ENCODE measurements around the gene SFTPD. TPM values are rescaled to one million over a fixed set of nuclear protein-coding genes. Genes with fewer than 3 reads are reported as not detected.
"Not testable (repeated sequence)": the region's sequence is repeated elsewhere in the genome, so short reads cannot be mapped to it uniquely, and the experiment has no call there.

SFTPD gene
- total RNA-seq, 1 donor from 2014 or later, result 1.6 TPM

DNA sequence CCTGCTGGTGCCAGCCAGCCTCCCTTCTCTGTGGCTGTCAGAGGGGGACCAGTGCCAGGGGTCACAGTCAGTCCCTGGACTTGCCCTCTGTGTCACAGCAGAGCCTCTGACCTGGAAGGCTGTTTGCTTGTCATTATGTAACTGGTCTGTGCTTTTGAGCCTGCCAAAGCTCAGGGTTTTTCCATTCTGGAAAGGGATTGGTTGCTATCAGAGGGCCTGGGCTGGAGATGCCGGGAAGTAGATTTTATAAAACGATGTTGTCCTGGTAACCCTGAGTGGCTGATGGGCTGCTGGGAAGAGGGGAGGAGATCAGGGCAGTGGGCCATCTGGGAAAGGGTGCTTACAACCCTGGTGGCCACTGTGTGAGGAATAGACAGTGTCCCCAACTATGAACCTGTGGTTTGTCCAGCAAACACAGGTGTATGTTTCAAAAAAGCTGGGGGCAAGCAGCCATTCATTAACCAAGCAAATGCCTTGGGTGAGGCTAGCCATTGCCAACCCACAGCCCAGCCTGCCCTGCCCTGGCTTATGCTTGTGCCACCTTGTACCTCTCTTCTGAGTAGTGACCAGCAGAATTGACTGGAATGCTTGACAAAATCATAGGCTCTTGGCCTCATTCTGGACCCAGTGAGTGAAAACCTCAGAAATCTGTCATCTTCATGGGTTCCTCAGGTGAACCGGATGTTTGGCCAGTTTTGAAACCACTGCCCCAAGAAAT is 21.6 kb downstream of the SFTPD start:
- Mint-ChIP-seq H3K36me3 (ENCODE audit: low read depth) (peaks cover 4% of the 10 kb centered on the region), H3K27me3 (ENCODE audit: low read depth) (peaks cover 16% of the 10 kb centered on the region), H3K4me1 (ENCODE audit: low read depth) (no peaks in the 10 kb centered on the region), H3K27ac (ENCODE audit: unreplicated experiment) (no peak overlapping the region), H3K4me3 (ENCODE audit: unreplicated experiment) (no peak overlapping the region), H3K9me3 (ENCODE audit: low read depth) (no peaks in the 10 kb centered on the region)
- TF ChIP-seq, protein P1, sequence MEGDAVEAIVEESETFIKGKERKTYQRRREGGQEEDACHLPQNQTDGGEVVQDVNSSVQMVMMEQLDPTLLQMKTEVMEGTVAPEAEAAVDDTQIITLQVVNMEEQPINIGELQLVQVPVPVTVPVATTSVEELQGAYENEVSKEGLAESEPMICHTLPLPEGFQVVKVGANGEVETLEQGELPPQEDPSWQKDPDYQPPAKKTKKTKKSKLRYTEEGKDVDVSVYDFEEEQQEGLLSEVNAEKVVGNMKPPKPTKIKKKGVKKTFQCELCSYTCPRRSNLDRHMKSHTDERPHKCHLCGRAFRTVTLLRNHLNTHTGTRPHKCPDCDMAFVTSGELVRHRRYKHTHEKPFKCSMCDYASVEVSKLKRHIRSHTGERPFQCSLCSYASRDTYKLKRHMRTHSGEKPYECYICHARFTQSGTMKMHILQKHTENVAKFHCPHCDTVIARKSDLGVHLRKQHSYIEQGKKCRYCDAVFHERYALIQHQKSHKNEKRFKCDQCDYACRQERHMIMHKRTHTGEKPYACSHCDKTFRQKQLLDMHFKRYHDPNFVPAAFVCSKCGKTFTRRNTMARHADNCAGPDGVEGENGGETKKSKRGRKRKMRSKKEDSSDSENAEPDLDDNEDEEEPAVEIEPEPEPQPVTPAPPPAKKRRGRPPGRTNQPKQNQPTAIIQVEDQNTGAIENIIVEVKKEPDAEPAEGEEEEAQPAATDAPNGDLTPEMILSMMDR (IDR thresholded peaks at IDR 0.05), result no peak
- DNase-seq (ENCODE audit: low spot score), result no peak

DNA sequence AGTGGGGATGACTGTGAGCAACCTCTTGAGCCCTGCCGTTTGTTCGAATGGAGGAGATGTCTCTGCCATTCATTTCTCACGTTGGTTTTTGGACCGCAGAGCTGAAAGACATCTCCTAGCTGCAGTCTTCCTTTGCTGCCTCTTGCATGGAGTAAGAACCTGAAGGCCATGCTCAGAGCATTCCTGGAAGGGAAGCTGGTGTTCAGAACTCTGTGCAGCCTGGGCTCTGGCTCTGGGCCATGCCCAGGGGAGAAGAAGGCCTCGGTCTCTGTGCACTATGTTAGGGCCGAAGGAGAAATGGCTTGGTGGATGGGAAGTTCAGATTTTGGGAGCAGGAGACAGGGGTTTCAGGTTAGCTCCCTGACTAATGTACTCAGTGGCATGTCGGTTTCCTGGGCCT is 22.9 kb downstream of the SFTPD start:
- no peak overlapping the region for H3K4me3 Mint-ChIP-seq (ENCODE audit: unreplicated experiment)
- no peak overlapping the region for H3K27ac Mint-ChIP-seq (ENCODE audit: unreplicated experiment)
- H3K9me3 Mint-ChIP-seq (ENCODE audit: low read depth), result no peaks in the 10 kb centered on the region
- TF ChIP-seq, protein P1 (IDR thresholded peaks at IDR 0.05), result no peak
- DNase-seq (ENCODE audit: low spot score), result no peak
- peaks cover 7% of the 10 kb centered on the region for H3K36me3 Mint-ChIP-seq (ENCODE audit: low read depth)
- peaks cover 15% of the 10 kb centered on the region for H3K27me3 Mint-ChIP-seq (ENCODE audit: low read depth)
- H3K4me1 Mint-ChIP-seq (ENCODE audit: low read depth), result no peaks in the 10 kb centered on the region

DNA sequence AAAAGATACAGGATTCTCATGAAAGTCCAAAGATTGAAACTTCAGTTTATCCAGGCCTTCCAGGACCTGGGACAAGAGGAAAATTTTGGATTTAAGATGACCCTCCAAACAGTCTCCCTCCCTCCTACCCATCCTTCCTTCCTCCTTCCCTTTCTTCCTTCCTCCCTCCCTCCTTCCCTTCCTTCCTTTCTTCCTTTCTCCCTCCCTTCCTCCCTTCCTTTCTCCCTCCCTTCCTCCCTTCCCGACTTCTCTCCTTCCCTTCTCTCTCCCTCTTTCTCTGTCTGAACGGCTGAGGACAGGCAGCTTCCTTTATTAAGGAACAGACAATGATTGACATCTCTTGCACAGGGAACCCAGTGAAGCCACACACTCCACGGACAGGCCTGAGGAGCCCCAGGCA is 23.3 kb downstream of the SFTPD start:
- DNase-seq (ENCODE audit: low spot score), result no peak
- Mint-ChIP-seq H3K36me3 (ENCODE audit: low read depth) (peaks cover 7% of the 10 kb centered on the region), H3K4me3 (ENCODE audit: unreplicated experiment) (no peak overlapping the region), H3K4me1 (ENCODE audit: low read depth) (no peaks in the 10 kb centered on the region), H3K9me3 (ENCODE audit: low read depth) (no peaks in the 10 kb centered on the region), H3K27me3 (ENCODE audit: low read depth) (peaks cover 12% of the 10 kb centered on the region), H3K27ac (ENCODE audit: unreplicated experiment) (no peak overlapping the region)
- TF ChIP-seq, protein P1 (IDR thresholded peaks at IDR 0.05), result no peak

DNA sequence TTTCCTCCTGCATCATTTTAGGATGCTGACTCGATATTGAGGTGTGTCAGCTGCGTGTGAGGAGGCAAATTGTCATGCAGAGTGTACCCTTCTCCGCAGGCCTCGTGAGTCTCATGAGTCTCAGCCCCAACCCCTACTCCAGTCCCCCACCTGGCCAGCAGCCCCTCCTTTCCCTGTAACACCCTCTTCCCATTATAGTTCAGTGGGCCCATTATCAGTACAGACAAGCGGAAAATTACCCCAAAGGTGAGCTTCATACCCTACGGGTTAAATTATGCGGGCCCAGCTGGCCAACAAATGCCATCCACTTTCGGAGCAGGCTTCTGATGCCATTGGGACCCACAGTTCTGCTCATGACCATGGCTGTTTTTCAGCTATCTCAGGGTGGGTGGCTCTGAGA is 25.2 kb downstream of the SFTPD start:
- DNase-seq (ENCODE audit: low spot score), result no peak
- Mint-ChIP-seq H3K4me1 (ENCODE audit: low read depth) (no peaks in the 10 kb centered on the region), H3K9me3 (ENCODE audit: low read depth) (no peaks in the 10 kb centered on the region), H3K27ac (ENCODE audit: unreplicated experiment) (no peak overlapping the region), H3K4me3 (ENCODE audit: unreplicated experiment) (no peak overlapping the region), H3K36me3 (ENCODE audit: low read depth) (peaks cover 8% of the 10 kb centered on the region), H3K27me3 (ENCODE audit: low read depth) (no peaks in the 10 kb centered on the region)
- TF ChIP-seq, protein P1 (IDR thresholded peaks at IDR 0.05), result no peak

DNA sequence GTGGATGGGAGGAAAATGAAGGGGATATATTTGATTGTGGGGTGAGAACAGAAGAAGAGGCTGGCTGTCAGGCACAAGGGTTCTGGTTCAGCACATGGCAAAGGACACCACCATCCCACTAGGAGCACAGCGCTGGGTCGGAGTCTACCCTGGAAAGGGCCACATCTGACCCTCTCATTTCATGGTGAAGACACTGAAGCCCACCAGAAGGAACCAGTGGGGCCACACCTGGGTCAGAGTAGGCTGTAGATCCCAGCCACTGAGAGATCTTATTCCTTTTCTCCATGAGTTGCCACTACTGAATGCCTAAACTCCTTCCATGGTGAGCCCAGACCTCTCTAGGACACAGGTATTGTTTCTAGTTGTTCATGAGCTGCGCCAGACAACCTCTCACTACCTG is 25.8 kb downstream of the SFTPD start:
- H3K27me3 Mint-ChIP-seq (ENCODE audit: low read depth), result no peaks in the 10 kb centered on the region
- peaks cover 8% of the 10 kb centered on the region for H3K36me3 Mint-ChIP-seq (ENCODE audit: low read depth)
- H3K4me3 Mint-ChIP-seq (ENCODE audit: unreplicated experiment), result no peak overlapping the region
- H3K4me1 Mint-ChIP-seq (ENCODE audit: low read depth), result no peaks in the 10 kb centered on the region
- H3K27ac Mint-ChIP-seq (ENCODE audit: unreplicated experiment), result no peak overlapping the region
- TF ChIP-seq, protein P1 (IDR thresholded peaks at IDR 0.05), result no peak
- no peak for DNase-seq (ENCODE audit: low spot score)
- H3K9me3 Mint-ChIP-seq (ENCODE audit: low read depth), result no peaks in the 10 kb centered on the region

DNA sequence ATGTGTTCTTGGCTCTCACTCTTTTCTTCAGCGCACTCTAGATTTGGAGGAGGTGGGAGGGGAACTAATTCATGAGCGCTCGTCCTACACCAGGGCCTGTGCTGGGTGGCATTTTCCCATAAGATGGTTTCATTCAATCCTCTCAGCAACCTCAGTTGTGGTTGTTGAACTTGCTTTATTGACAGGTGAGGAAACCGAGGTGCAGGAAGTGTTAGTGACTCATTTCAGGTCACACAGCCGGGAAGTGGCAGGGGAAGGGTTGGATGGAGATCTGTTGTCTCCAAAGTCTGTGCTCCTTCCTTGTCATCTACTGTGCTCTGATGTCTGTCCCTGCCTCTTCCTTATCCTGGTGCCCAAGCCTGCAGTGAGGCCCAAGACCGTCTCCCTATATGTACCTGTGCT is 26.9 kb downstream of the SFTPD start:
- H3K4me3 Mint-ChIP-seq (ENCODE audit: unreplicated experiment); DNase-seq (ENCODE audit: low spot score); H3K9me3 Mint-ChIP-seq (ENCODE audit: low read depth); H3K27me3 Mint-ChIP-seq (ENCODE audit: low read depth); H3K36me3 Mint-ChIP-seq (ENCODE audit: low read depth); H3K27ac Mint-ChIP-seq (ENCODE audit: unreplicated experiment); H3K4me1 Mint-ChIP-seq (ENCODE audit: low read depth): not testable (repeated sequence)

DNA sequence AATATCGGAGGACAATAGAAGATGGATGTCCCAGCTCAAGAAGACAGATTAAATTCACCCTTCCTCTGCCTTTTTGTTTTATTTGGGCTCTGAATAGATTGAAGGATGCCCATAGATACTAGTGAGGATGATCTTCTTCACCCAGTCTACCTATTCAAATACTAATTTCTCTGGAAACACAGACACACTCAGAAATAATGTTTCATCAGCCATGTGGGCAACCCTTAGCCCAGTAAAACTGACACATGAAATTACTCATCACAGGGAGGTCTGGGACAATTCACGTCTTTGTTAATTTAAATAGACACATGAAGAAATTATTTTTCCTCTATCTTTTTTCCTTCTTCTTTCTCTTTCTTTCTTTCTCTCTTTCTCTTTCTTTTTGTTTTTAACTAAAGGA is 33.1 kb downstream of the SFTPD start:
- not testable (repeated sequence) for H3K9me3 Mint-ChIP-seq (ENCODE audit: low read depth); DNase-seq (ENCODE audit: low spot score); H3K27ac Mint-ChIP-seq (ENCODE audit: unreplicated experiment); H3K36me3 Mint-ChIP-seq (ENCODE audit: low read depth); H3K4me3 Mint-ChIP-seq (ENCODE audit: unreplicated experiment); H3K4me1 Mint-ChIP-seq (ENCODE audit: low read depth); H3K27me3 Mint-ChIP-seq (ENCODE audit: low read depth)
